ENCODE data around the gene EIF3F.

The EIF3F gene

GRCh38 chr11:8036002-8036802 lies 49.1 kb downstream of the EIF3F start:
- DNase-seq (ENCODE audit: low read depth in 2 of 2): no peak
- no peak overlapping the region for H3K4me3 ChIP-seq (replicated peaks in 1 of 2; ENCODE audit: low read depth in 2 of 2, low read length in 2 of 2)
- TF ChIP-seq, protein P1, sequence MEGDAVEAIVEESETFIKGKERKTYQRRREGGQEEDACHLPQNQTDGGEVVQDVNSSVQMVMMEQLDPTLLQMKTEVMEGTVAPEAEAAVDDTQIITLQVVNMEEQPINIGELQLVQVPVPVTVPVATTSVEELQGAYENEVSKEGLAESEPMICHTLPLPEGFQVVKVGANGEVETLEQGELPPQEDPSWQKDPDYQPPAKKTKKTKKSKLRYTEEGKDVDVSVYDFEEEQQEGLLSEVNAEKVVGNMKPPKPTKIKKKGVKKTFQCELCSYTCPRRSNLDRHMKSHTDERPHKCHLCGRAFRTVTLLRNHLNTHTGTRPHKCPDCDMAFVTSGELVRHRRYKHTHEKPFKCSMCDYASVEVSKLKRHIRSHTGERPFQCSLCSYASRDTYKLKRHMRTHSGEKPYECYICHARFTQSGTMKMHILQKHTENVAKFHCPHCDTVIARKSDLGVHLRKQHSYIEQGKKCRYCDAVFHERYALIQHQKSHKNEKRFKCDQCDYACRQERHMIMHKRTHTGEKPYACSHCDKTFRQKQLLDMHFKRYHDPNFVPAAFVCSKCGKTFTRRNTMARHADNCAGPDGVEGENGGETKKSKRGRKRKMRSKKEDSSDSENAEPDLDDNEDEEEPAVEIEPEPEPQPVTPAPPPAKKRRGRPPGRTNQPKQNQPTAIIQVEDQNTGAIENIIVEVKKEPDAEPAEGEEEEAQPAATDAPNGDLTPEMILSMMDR (IDR thresholded peaks at IDR 0.05; ENCODE audit: low read depth, low read length): no peak

- no peak for DNase-seq (ENCODE audit: low read depth in 2 of 2)
- no peak overlapping the region for H3K4me3 ChIP-seq (replicated peaks in 1 of 2; ENCODE audit: low read depth in 2 of 2, low read length in 2 of 2)
- TF ChIP-seq, protein P1 (IDR thresholded peaks at IDR 0.05; ENCODE audit: low read depth, low read length): no peak
These were observed 49.8 kb downstream of the EIF3F start for GRCh38 chr11:8036986-8037385.

DNA sequence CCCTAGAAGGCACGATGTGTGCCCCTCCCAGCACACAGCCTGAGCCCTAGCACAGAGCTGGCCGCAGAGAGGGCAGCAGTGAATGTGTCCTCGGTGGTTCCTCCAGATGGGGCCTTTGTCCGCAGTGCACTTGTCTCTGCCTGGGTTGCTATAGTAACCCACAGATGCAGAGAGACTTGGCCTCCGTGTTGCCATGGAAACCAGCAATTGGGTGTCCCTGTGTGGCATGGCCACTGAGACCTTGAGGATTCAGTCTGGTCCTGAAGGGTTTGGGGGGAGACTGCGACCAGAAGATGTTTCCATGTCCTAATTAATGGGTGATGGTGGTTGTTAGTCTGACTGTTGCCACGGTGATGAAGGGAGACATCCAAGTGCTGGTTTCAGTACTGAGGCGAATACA lies 51.3 kb downstream of the EIF3F start:
- H3K4me3 ChIP-seq (replicated peaks in 1 of 2; ENCODE audit: low read depth in 2 of 2, low read length in 2 of 2): no peak overlapping the region
- DNase-seq (ENCODE audit: low read depth in 2 of 2): no peak
- TF ChIP-seq, protein P1 (IDR thresholded peaks at IDR 0.05; ENCODE audit: low read depth, low read length): no peak

- no peak for DNase-seq (ENCODE audit: low read depth in 2 of 2)
- TF ChIP-seq, protein P1 (IDR thresholded peaks at IDR 0.05; ENCODE audit: low read depth, low read length): no peak
- no peak overlapping the region for H3K4me3 ChIP-seq (replicated peaks in 1 of 2; ENCODE audit: low read depth in 2 of 2, low read length in 2 of 2)
These were observed 51.8 kb downstream of the EIF3F start for GRCh38 chr11:8038811-8039529.

DNA sequence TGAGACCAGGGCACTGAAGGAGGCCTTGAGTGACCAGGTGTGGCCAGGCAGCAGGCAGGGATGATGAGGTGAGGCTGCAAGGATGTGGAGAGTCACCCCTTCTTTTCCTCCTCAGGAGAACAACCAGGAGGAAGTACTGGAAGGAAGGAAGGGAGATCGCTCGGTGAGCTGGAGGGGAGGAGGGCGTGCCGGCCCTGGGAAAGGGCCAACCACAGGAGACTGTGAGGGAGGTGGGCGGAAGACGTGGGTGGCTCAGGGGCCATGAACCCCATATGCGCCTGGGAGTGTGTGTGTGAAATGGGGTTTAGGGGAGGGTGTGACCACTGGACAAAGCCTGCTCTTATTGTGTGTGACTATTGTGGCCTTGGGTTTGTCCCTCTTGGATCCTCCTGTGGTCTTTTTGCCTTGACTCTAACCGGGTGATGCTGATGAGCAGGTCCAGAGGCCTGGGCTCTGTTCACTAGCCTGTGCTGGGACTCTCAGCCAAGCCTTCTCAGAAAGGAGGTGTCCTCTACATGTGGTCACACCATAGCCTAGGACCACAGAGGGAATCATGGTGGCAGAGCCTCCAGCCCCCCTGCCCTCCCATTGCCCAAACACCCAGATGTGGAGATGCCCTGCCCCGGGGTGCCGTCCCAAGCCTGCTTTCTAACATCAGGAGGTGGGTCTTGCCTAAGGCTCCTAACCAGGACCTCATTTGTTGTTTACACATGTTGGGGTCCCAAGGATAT lies 52.6 kb downstream of the EIF3F start:
- no peak for DNase-seq (ENCODE audit: low read depth in 2 of 2)
- TF ChIP-seq, protein P1 (IDR thresholded peaks at IDR 0.05; ENCODE audit: low read depth, low read length): no peak
- H3K4me3 ChIP-seq (replicated peaks in 1 of 2; ENCODE audit: low read depth in 2 of 2, low read length in 2 of 2): no peak overlapping the region

GRCh38 chr11:8040261-8040920 lies 53.3 kb downstream of the EIF3F start:
- no peak overlapping the region for H3K4me3 ChIP-seq (replicated peaks in 1 of 2; ENCODE audit: low read depth in 2 of 2, low read length in 2 of 2)
- DNase-seq (ENCODE audit: low read depth in 2 of 2): no peak
- TF ChIP-seq, protein P1 (IDR thresholded peaks at IDR 0.05; ENCODE audit: low read depth, low read length): no peak
